GM19452 (cell line): ENCODE measurements around the gene PHKB.

Source experiments
- ATAC-seq: cut with Tn5 transposase; IDR thresholded peaks from one replicate; pipeline ENCODE4 v1.9.1; 2021; ENCODE audit not compliant: unreplicated experiment

PHKB gene

DNA sequence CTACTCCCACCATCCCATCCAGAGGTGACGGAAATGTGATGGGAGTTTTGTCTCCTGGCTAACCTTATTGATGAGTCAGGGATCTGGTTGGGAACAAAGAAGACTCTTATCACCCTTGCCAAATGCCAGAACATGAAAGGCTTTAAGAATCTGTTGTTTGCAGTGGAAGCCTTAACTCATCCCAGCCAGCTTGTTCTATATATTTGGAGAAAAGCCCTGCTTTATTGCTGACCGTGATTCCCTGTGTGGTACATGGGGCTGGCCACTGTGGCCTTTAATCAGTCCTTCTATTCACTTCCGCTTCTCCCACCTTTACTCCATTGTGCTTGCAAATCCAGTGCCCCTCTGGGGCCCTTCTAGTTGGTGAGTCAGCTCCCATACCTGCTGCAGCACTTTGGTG lies 156.6 kb downstream of the PHKB start:
- no peak for ATAC-seq

- ATAC-seq, result no peak
Observed at GRCh38 chr16:47622451-47623176, 161.5 kb downstream of the PHKB start.

GRCh38 chr16:47624563-47624962 lies 163.4 kb downstream of the PHKB start:
- no peak for ATAC-seq

DNA sequence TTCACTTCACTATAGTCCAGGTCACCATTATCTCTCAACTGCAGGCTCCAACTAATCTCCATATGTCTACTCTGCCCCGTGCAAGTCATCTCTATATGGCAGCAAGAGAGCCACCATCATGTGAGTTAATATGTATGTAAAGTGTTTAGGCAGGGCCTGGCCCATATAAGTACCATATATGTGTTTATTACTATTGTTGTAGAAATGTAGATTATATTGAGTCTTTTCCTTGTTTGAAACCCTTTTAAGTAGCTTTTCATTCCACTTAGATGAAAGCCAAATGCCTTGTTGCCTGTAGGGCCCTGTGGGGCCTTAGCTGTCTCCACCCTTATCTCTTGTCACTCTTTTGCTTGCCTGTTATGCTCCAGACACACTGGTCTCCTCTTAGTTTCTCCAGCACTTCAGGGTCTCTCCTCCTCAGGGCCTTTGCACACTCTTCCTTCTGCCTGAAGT lies 164.0 kb downstream of the PHKB start:
- no peak for ATAC-seq

- ATAC-seq, result no peak
Observed at GRCh38 chr16:47626246-47626645, 165.1 kb downstream of the PHKB start.

DNA sequence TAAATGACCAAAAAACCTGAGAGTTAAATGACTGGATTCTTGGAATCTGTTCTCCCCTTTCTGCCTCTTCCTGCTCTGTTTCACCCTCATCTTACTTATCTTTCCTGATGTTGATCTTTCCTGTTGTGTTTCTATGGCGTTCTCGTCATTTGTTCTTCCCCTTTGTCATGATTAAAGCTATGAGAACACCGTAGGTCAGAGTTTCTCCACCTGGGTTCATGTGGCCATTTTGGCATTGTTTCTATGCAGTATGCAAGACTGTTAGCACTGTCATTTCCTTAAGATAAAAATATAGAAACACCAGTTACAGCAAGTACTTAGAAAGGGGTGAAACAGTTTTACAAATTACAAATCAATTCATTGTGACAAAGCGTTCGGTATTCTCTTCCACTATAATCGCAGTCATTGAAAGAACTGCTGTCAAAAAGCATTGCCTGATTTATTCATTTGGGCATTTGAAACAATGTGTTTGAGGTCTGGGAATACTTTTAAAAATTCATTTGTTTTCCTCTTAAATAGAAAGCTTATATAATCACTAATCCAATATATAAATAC lies 166.0 kb downstream of the PHKB start:
- no peak for ATAC-seq

DNA sequence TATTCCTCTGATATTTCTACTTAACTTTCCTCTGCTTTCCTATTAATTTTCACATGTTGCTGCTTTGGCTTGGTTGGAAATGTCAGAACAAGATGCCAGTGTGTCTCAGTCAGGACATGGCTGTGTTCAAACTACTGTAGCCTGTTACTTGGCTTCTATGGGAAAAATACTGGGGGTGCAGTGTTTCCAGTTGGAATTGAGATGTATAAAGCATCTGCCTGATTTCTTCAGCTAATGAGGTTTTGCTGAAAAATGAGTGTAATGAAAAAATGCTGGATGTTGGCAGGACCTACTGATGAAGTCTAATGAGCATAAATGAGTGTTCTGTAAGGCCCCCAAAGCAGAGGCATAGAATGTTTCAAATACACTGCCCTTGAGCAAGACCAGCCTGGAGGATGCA lies 166.6 kb downstream of the PHKB start:
- ATAC-seq, result no peak

DNA sequence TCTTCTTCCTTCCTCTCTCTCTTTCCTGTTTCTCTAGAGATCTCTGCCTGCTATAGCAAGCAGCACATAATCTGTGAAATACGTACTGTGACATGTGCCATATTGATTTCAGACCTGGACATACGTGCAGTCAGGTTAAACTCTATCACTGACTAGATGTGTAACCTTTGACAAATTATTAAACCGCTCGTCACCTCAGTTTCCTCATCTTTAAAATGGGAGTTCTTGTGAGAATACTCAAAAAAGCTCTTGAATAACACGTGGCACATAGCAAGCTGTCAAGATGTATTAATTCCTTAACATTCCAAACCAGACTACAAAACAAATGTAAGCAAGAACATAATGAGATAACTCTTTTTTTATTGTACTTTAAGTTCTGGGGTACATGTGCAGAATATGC lies 170.0 kb downstream of the PHKB start:
- no peak for ATAC-seq

- no peak for ATAC-seq
Observed at GRCh38 chr16:47634126-47634525, 173.0 kb downstream of the PHKB start.

GRCh38 chr16:47634727-47635126 lies 173.6 kb downstream of the PHKB start:
- no peak for ATAC-seq

- ATAC-seq, result no peak
Observed at GRCh38 chr16:47636501-47637099, 175.5 kb downstream of the PHKB start.

DNA sequence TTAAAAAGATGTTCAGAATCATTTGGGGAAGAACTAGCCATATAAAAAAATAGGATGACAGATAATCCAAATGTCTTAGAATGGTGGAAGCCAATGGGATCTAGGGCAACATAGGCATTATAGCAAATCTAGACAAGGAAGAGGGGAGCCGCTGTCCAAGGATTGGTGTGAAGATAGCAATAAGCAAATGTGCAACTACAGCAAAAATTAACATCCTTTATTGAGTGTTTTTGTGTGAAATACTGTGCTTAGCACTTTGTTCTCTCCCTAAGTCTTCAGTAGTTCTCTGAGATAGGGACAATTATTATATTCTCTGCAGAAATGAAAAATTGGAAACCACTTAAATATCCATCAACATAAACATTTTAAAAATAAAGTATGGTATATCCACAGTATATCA lies 177.0 kb downstream of the PHKB start:
- no peak for ATAC-seq

DNA sequence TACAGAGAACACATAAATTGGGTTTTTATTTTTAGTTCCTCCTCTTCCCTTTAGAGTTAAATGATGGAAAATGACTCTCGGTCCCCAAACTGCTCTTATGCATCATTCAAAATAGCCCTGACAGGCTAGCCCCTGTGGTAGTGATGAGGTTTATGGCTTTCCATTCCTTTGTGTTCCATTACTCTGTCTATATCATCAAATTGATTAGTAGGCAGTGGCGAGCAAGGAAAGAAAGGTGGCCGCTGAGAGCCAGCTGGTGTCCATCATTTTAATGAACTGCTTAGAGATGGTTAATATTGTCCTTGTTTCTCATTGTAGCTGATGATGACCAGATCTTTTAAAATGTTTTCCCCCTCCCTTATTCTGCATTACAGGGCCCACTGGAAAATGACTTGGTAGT lies 179.5 kb downstream of the PHKB start:
- ATAC-seq, result no peak

DNA sequence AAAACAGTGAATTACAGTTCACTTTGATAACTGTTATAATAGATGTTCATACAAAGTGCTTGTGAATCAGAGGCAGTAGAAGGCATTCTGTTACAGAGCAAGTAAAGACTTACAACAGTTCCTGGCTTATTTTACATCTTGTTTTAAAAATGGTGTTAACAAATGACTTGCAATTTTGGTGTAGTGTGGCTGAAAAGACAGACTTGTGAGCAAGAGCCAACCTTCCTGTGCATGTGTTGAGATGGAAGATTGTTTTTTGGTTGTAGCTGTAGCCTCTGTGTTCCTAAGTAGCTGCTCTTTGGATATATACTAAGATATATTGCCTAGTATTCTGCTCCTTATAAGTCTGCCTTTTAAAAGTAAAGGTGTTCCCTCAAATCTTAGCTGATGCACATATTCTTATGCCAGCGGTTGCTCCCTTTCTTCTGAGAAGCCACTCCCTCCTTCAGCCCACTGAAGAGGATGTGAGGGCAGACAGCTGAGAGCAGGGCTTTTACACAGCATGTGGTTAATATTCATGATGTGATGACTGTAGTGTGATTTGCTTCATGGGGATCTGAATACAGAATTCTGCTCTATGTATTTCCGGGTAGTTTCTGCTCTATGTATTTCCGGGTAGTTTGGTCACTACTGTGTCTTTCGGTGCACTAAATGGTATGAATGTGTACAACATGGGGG lies 182.3 kb downstream of the PHKB start:
- no peak for ATAC-seq

GRCh38 chr16:47644166-47644565 lies 183.0 kb downstream of the PHKB start:
- ATAC-seq, result no peak

- ATAC-seq, result no peak
Observed at GRCh38 chr16:47644661-47645060, 183.5 kb downstream of the PHKB start.

DNA sequence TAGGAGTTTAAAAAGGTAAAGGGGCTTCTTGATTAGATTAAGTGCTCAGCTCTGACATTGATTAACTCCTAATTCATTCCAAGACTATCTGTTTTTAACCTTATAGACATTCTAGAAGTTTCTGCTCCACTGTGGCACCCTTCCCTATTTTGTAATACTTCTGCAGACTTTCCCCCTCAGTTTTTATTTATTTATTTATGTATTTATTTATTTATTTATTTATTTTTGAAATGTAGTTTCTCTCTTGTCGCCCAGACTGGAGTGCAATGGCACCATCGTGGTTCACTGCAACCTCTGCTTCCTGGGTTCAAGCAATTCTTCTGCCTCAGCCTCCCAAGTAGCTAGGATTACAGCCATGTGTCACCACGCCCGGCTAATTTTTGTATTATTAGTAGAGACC lies 185.8 kb downstream of the PHKB start:
- ATAC-seq, result no peak

- ATAC-seq, result no peak
Observed at GRCh38 chr16:47657032-47657431, 195.9 kb downstream of the PHKB start.

DNA sequence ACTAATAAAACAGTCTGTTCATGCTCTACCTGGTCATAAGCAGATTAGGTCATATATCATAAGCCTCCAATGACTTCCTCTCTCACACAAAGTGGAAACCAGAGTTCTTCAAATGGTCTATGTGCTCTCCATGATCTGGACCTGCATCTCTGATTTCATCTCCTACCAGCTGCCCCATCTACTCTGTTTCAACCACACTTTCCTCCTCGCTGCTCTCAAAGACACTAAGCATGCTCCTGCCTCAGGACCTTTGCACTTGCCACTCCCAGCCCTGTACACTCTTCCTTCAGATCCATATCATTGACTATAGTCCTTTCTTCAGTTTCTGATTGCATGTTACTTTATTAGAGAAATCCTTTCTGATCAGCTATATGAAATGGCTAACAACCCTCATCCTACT lies 196.8 kb downstream of the PHKB start:
- ATAC-seq, result no peak

DNA sequence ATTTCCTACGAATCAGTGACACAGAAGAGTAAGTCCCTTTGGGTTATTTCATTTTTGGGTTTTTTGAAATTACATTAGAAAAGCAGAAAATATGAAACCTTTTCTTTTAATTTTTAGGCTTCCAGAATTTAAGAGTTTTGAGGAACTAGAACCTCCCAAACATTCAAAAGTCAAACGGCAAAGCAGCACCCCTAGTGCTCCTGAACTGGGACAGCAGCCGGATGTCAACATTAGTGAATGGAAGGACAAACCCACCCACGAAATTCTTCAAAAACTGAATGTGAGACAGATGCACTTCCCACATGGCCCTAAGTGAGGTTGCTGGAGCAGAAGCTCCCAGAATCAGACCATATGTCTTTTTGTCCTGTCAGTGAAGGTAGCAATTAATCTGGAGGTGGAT lies 199.4 kb downstream of the PHKB start:
- no peak for ATAC-seq

DNA sequence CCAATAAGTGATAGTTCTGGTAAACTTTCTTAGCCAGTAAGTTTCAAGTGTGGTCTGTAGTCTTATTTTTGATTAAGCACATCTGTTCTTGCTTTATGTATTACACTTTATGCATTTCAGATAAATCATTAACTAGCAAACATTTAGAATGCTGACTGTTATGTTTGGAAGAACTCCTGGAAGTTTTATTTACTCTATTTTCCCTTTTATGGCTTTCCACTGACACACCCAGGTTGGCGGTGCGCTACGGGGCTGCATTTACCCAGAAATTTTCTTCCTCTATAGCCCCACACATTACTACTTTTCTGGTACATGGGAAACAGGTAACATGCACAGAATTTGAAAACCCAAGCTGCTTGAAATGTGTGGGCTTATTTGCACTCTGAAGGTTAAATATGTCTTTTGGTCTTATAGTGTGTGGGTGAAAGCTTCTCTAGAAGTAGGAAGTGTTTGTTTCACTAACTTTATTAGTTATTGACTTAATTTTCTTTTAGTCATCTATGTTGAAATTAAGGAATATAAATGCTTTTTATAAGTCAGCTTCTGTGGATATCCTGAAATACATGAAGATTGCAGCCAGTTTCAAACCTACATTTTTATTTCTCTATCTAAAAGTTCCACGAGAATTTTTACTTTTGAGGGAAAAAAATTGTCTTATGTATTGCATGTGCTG lies 203.7 kb downstream of the PHKB start:
- no peak for ATAC-seq
